ENCODE data around the gene ATF6B.

The ATF6B gene

GRCh38 chr6:32127717-32128592 lies at the start of gene ATF6B:
Gene ATF6B (minus strand): TSS chr6:32128246. CDS start chr6:32128207, 39 bp downstream.
- DNase-seq = peak; percentile 96

- peak; percentile 61 for DNase-seq
Observed at GRCh38 chr6:32177183-32177787, 49.2 kb upstream of the ATF6B start.

GRCh38 chr6:32176476-32177182 lies 48.6 kb upstream of the ATF6B start:
- DNase-seq = no peak

- peak; percentile 99 for DNase-seq
Observed at GRCh38 chr6:32175711-32176475, 47.8 kb upstream of the ATF6B start, which contains the start of gene AGPAT1. Gene AGPAT1 (minus strand): TSS chr6:32176084. CDS start chr6:32171496, 4,588 bp downstream.

GRCh38 chr6:32175322-32175710 lies 47.3 kb upstream of the ATF6B start:
- no peak for DNase-seq

- no peak for DNase-seq
Observed at GRCh38 chr6:32174416-32174815, 46.4 kb upstream of the ATF6B start.

- DNase-seq = no peak
Observed at GRCh38 chr6:32173051-32173727, 45.1 kb upstream of the ATF6B start.

- no peak for DNase-seq
Observed at GRCh38 chr6:32171234-32171633, 43.2 kb upstream of the ATF6B start.

- DNase-seq = no peak
Observed at GRCh38 chr6:32170294-32170693, 42.2 kb upstream of the ATF6B start.

- DNase-seq = no peak
Observed at GRCh38 chr6:32168807-32169591, 41.0 kb upstream of the ATF6B start.

GRCh38 chr6:32168350-32168749 lies 40.3 kb upstream of the ATF6B start:
- no peak for DNase-seq

GRCh38 chr6:32167761-32168262 lies 39.8 kb upstream of the ATF6B start:
- no peak for DNase-seq

- no peak for DNase-seq
Observed at GRCh38 chr6:32167154-32167760, 39.2 kb upstream of the ATF6B start.

GRCh38 chr6:32166411-32167061 lies 38.5 kb upstream of the ATF6B start:
- DNase-seq = peak; percentile 33

GRCh38 chr6:32164295-32164694 lies 36.2 kb upstream of the ATF6B start, which contains the start of gene EGFL8:
Gene EGFL8 (plus strand): TSS chr6:32164595. CDS start chr6:32166166, 1,571 bp downstream.
- no peak for DNase-seq

- DNase-seq = no peak
Observed at GRCh38 chr6:32163559-32164258, 35.7 kb upstream of the ATF6B start.

GRCh38 chr6:32158052-32158451 lies 30.0 kb upstream of the ATF6B start:
- no peak for DNase-seq

- DNase-seq = no peak
Observed at GRCh38 chr6:32156891-32157290, 28.8 kb upstream of the ATF6B start.

- peak; percentile 68 for DNase-seq
Observed at GRCh38 chr6:32154514-32155161, 26.6 kb upstream of the ATF6B start.

All from stimulated activated CD8-positive, alpha-beta memory T cell treated with anti-CD3 and anti-CD28 coated beads, Interleukin-4, amount 100 ng/mL, for 48 hours (primary cell).